Jurkat, Clone E6-1 (cell line): ENCODE results near the gene KLF13.
A peak's percentile ranks its signal among the peaks of the same experiment; 100 is the strongest.

Source experiments
- DNase-seq: peaks from one replicate; pipeline ENCODE4 v3.0.0-alpha.2; 2011; ENCODE audit warnings: low read depth, low spot score
- H3K4me3 ChIP-seq: 2 replicates; pipeline ENCODE4 v1.5.1; 2011; ENCODE audit warnings: mild to moderate bottlenecking, low read length, control low read depth, moderate library complexity

KLF13 gene

DNA sequence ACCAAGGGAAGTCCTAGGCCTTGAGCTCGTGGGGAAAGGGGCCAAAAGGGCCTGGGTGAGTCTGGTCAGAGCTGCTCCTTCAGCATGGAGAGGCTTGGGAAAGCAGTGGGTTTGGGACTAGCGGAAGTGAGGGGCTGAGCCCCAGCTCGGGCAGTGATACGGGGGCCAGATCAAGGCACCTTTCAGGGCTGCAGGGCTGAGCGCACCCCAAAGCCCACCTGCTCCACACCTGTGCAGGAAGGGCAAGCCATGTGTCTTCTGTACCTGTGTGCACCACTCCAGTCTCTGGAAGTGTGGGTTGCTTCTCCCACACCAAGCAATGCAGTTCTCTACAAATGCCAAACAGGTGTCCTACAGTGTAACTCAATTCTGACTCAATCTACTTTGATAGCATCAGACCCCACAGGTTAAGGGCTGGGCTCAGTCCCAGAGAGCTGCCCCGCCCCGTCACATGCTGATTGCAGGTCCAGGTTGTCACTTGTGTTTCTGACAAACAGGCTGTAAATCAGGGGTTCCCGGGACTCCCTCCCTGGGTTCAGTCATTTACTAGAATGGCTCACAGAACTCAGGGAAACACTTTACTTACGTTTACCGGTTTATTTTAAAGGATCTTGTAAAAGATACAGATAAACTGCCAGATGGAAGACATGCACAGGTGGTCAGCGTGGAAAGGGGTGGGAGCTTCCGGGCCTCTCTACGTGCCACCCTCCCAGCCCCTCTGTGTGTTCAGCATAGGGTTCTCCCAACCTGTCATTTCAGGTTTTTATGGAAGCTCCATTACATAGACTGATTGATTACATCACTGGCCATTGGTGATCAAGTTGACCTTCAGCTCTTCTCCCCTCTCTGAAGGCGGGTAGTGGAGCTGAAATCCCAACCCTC, 28.8 kb upstream of the KLF13 start:
- DNase-seq: no peak
- no peak overlapping the region for H3K4me3 ChIP-seq

DNA sequence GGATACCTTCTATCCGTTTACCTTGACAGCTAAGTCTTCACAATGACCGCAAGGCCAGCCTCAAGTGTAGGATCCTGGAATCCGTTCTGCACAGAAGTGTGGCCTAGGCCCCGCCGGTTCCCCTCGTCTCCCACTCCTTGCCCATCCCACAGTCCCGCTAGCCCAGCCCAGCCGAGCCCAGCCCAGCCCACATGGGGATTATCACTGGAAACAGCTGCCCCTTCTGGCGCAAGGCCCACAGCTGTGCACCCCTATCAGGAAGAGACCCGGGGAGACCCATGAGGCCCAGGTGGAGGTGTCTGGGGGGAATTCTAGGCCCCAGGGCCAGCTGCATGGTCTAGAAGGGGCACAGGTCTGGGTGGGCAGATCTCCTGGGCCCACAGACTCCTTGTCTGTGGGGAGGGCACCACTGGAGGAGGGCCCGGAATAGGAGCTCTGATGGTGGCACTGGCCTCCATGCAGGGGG, 27.9 kb upstream of the KLF13 start:
- no peak for DNase-seq
- H3K4me3 ChIP-seq: no peak overlapping the region

DNA sequence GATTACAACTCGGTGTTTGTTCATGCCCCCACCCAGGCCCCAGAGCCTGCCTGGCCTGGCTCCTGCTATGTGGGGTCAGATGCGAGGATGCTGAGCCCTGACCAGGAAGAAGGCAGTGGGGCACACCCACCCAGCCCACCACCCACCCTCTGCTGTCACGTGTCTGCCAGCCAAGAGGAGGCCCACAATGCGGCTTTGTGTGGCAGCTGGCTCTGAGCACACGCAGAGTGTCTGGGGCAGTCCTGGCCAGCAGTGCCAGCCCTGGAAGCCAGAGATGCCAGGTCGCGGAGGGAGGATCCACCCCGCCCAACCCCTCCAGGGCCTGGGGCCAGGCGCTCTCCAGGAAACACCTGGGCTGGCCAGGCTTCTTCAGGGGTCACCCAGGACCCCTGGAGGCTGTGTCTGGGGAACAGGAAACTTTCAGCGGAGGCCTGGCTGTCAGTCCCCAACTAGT, 26.4 kb upstream of the KLF13 start:
- DNase-seq: no peak
- H3K4me3 ChIP-seq: no peak overlapping the region

DNA sequence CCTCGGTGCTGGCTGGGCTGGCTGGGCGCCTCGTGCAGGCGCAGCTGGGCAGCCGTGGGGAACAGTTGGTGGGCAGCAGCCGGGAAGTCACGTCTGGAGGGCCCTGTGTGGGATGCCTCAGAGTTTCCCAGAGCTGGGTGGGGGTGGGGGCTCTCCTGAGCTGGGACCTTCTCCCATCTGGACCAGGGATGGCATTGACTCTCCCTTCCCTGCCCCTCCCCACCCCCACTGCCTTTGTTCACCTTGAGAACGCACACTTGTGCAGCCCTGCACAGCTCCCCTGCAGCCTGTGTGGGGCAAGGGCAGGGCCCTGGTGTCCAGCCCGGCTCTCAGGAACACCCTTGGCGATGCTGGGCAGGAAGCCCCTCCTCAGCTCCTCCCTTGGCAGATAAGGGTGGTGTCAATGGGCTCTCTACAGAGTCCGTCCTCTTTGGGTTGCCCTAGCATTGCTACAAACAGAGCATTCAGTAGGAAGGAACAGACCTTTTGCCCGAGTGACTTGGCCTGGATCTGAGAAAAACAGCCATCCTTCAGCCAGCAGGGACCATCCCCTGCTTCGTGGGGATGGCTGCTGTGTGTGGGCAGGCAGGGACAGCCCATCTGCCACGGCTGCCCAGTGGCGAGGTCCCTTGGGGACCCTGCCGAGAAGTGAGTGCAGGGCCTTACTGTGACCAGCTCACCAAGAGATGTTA, 25.5 kb upstream of the KLF13 start:
- DNase-seq: no peak

DNA sequence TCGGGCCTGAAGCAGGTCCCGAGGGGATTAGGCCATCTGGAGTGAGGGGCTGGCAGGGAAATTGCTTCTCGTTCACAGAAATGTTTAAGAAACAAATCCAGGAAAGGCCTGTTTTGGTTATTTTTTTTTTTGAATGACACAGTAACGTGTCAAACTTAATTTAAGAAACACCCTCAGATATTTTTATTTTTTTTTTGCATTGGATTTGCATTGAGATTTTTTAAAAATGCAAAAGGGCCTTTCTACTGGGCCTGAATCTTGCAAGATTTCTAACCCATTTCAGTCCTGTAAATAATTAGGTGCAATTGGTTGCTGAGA, 25.0 kb upstream of the KLF13 start:
- DNase-seq: no peak
- H3K4me3 ChIP-seq: no peak overlapping the region

More for the DNA sequence above, 25.5 kb upstream of the KLF13 start:
- H3K4me3 ChIP-seq: no peak overlapping the region

DNA sequence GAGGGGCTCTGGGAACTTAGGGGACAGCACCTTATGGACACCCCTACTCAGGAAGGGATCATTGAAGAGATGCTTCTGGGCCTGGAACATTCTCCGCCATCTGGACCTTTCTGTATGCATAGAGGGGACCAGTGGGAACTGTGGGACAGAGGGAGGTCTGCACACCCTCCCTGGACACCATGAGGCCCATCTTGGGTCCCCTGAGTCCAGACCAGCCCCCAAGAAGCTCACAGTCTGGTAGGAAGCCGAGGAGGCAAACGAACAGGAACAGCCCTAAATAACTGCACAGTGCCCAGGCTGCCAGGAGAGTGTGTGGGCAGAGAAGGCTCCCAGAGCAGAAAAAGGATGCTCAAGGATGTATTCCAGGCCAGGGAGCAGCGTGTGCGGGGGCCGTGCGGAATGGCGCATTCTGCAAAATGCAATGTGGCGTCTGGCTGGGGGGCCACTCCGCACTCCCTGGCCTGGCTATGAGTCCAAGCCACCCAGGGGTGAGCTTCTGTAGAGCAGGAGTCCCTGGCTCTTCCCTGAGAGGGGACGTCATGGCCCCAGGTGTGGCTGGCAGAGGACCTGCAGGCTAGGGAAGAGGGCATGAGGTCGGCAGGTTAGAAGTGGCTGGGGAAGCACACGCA, 24.5 kb upstream of the KLF13 start:
- no peak for DNase-seq
- no peak overlapping the region for H3K4me3 ChIP-seq

DNA sequence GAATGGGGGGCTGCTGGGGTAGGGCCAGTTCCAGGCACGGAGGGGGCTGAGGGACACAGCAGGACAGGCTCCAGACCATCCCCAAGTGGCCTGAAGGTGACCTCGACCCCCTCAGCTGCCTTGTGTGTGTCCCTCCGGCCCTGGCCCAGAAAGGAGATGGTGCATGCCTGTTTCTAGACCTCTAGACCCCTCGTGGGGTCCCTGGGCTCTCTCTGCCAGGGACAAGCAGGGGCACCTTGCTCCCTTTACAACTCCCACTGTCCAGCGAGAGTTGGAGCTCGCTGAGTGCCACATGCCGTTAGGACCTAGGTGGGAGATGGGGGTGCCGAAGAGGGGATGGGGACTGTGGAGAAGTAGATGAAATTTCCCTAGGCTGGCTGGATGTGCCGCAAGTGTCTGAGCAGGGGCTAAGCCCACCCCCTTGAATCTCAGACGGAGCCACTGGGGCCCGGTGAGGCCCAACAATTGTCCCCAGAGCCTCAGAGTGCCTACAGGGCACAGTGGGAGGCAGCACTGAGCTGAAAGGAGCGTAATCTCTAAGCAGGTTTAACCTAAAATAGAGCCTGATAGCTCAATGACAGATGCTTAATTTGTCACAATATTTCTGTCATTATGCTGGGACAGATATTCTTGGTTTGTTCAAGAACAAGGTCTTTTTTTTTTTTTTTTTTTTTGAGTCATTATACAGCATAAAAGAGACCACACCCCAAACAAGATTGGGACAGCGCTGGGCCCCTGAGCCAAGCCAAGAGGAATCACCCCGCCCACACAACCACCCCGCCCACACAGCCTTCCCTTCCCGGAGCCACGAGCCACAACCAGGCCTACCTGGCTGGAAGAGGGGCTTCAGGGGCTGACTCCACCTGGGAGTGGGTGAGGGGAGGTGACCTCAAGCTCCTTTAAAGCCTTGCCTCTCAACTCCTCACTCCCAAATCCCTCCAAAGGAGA, 23.6 kb upstream of the KLF13 start:
- no peak for DNase-seq
- H3K4me3 ChIP-seq: no peak overlapping the region

DNA sequence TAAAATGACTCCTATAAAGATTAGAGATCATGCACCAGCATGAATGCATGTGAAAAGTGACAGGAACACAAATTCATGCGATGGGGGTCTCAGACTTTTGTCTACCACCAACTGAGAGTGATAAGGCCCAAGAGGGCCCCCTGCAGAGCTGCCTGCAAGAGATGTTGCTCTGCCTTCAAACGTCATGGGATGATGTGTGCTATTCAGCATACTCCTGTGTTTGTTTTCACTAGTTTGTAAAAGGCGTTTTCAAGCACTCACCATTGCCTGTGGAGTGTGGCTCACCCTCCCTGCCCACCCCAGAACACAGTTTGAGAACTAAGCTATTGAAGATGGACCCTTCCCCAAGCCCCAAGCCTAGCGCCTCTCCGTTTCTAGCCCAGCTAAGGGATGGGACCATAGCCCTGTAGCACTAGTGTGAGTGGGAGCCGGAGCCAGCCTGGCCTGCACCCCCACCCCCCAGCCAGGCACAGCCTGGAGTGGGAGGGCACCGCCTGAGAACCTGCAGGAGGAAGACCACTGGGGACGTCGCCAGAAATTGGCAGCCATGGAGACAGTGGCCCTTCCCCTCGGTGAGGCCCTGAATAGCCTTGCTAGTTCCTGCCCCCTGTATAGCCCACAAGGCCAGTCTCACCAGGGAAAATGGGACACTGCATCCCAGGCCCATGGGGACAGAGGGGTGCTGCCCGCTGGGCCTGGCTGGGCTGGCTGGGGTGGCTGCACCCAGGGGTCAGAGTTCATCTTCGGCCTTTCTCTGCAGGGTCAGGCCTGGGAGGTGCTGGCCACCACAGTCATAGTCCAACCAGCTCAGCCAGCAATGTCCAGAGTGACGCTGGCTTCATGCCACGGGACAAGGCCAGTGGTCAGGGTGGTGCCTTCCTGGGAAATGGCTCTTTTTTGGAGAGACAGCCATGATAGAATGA, 22.6 kb upstream of the KLF13 start:
- no peak overlapping the region for H3K4me3 ChIP-seq
- no peak for DNase-seq

DNA sequence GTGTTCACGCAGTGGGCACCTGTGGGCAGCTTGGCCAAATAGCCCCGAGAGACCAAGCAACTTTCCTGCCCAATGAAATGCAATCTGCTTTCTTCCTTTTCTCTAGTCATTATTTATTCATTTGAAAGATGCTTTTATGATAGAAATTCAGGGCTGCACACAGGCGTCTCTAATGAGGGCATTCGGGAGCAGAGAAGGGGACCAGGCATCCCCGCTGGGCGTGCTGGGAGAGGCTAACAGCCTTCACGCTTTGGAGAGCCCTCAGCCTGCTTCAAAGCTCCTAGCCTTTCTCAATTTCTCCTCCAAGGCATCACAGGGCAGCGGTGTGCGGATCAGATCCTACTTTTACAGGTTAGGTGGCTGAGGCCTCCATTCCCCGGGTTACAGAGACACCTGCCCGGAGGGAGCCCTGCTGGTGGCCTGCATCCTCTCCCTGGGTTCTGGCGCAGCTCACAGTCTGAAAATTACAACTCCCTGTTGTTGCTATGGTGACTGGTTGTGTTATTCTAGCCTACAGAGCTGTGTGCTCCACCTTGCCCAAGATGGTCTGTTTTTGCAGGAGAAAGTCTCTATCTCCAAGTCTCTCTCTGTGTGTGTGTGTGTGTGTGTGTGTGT, 21.8 kb upstream of the KLF13 start:
- H3K4me3 ChIP-seq: no peak overlapping the region
- DNase-seq: no peak

DNA sequence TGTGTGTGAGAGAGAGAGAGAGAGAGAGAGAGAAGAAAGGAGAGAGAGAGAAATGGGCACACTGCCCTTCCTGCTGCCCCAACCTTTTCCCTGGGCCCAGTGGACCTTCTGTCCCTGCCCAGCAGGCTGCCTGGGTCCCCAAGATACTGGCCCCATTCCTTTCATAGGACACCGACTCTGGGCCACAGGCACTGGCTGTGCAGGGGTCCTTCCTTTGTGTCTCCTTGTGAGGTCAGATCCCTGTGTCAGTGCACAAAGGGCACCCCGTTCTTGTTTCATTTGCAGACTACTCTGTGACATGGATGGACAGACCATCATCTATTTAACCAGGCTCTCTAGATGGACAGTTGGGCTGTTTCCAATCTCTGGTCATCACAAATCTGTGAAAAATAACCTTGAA, 21.3 kb upstream of the KLF13 start:
- H3K4me3 ChIP-seq: no peak overlapping the region
- DNase-seq: no peak

DNA sequence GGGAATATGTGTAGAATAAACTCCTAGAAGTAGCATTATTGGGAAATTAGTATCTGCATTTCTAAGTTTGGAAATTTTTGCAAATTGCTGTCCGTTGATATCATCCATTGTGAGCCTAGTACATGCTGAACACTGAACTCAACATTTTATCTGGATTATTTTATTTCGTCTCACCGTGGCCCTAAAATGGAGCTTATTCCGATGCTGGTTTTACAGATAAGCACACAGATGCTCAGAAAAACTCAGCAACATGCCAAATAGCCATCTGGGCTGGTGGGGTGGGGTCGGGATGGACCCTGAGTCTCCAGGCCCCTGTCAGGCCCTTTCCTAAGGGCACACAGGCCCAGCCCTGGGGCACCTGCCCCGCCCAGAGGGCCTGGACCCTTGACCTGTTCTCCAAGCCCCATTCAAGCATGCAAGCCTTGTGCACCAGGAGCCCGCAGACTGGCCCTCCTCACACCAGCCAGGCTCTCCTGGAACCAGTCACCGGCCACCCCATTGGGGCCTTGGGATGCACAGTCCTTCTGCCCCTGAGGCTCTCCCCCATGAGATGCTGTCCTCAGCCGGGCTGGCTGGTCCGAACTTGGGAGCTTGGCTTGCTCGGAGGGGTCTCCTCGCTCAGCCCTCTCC, 20.7 kb upstream of the KLF13 start:
- no peak overlapping the region for H3K4me3 ChIP-seq
- DNase-seq: no peak

DNA sequence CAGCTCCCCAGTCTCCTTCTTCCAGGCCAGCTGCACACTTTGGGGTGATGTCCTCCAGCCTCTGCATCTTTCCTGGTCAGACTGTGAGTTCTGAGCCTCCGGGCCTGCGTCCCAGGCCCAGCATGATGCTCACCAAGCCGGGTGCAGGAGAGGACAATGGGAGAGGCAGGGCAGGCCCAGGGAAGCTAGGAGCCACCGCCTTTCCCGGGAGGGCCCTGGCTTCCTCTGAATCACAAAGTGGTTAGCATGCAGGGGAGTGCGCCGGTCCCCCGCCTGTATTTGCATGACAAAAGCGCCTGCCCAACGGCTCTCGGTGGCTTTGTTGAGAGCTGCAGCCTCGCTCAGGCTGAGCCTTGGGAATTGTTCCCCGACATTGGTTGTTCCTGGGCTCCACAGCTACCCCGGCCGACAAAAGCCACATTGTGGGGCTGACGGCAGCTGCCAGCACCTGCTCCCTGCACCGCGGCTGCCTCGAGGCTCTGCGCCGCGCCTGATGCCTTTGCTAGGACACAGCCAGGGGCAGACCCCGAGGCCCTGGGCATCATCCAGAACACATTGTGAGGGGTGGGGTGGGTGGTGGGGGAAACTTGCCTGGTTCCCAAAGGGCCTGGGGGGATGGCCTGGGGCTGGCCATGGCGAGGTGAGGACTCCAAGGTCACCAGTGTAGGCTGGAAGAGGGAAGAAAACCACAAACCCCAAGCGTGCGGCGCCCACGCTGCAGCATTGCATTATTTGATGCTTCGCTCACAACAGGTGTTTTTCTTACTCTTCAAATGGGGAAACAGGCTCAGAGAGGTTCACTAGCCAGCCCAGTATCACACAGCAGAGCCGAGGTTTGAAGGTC, 20.0 kb upstream of the KLF13 start:
- no peak overlapping the region for H3K4me3 ChIP-seq
- DNase-seq: peak; percentile 46

DNA sequence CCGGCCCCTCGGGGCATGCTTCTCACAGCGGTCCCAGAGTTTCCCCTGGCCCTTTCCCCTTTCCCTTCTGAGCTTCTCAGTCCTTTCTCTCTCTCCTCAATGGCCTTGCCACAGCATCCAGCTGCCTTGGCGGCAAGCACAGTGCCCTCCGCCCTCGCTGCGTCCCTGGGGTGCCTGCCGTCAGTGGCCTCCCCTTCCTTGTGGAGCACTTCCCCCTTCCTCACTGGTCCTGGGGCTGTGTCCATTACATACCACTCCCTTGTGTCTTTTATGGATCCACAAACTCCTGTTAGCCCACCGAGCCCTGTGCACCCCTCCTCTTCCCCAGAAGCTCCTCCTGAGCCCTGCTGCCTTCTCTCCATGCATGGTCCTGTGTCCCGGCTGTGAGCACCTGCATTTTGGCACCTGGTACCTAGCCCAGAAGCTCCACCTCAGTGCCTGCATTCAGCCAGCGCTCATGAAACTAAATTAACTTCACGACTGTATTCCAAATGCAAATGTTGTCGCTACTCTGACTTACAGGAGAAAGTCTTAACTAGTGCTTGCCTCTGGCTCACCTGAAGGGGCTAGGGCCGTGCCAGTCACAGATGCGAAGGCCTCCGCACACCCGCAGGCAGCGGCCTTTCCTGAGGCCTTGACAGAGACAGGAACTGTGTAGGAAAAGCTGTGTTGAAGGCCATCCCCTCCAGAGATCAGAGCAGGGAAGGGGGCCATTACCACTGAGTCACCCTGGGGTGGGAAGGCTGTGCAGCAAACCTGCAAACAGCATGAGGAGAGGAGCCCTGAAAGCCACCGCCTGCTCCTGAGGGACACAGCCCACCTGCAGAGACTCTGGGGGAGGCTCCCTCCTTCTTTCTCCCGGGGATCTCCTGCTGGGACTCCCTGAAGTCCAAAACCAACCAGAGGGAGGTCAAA, 19.1 kb upstream of the KLF13 start:
- no peak overlapping the region for H3K4me3 ChIP-seq
- DNase-seq: no peak

DNA sequence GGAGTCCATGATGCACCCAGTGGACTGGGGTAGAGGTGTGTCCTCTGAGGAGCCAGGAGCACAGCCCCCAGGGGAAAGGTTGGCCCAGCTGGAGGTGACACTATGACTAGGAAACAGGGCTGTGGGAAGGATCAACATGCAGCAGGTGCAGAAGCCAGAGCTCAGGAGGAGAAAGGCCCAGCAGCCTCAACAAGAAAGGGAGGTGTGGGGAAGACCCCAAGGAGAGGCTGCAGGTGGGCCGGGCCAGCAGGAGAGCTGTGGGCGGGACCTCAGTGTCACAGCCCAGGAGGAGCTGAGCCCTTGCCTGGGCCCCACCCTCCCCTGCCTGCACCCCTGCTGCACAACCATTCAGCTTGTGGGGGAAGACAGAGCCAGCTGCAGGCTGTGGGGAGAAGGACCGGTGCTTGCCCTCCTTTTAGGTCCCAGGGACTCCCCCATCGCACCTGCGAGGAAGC, 18.4 kb upstream of the KLF13 start:
- DNase-seq: peak; percentile 63
- H3K4me3 ChIP-seq: no peak overlapping the region

DNA sequence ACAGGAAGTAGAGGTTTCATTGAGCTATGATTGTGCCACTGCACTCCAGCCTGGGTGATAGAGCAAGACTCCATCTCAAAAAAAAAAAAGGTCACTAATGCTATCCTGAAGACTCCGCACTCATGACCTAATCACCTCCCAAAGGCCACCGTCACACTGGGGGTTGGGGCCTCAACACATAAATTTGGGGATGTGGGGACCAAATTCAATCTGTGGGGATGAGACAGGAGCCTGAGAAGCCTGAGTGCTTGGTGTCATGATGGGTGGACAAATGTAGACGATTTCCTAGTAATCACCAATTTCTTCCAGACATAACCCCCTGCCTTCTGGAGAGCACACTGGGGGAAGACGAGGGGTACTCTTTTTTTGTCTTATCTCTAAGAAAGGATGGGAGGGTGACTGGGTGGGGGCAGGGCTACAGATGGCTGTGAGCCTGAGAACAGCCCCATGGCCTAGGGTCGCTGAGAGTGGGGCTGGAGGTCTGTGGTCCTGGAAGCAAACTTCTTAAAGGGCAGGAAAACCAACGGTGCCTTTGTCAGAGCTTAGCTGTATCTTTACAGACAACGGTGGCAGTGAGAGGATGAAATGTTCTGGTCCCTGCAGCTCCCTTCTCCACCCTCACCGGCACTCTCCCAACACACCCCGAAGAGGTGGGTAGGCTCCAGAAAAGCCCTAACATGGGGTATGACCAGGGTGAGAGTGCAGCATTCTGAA, 16.6 kb upstream of the KLF13 start:
- no peak overlapping the region for H3K4me3 ChIP-seq
- DNase-seq: no peak
